Skin epidermis (tissue), 12 donors: ENCODE measurements around the gene RTTN.
"Not testable (repeated sequence)": the region's sequence is repeated elsewhere in the genome, so short reads cannot be mapped to it uniquely, and the experiment has no call there.

Experiments
- H3K27ac ChIP-seq, 21 experiments: fragments of 200-600 bp; sonication (generic) in 11 of 21; one replicate each; pipeline ENCODE4 v1.5.0; 2020; ENCODE audit warnings: mild to moderate bottlenecking in 3 of 21, inconsistent platforms in 2 of 21, moderate library complexity in 2 of 21
- H3K4me3 ChIP-seq, 7 experiments: fragments of 200-600 bp; sonication (generic) in 2 of 7; one replicate each; pipeline ENCODE4 v1.5.0; 2020; ENCODE audit warnings: inconsistent platforms in 2 of 7, mild to moderate bottlenecking in 2 of 7, moderate library complexity in 1 of 7

RTTN gene

DNA sequence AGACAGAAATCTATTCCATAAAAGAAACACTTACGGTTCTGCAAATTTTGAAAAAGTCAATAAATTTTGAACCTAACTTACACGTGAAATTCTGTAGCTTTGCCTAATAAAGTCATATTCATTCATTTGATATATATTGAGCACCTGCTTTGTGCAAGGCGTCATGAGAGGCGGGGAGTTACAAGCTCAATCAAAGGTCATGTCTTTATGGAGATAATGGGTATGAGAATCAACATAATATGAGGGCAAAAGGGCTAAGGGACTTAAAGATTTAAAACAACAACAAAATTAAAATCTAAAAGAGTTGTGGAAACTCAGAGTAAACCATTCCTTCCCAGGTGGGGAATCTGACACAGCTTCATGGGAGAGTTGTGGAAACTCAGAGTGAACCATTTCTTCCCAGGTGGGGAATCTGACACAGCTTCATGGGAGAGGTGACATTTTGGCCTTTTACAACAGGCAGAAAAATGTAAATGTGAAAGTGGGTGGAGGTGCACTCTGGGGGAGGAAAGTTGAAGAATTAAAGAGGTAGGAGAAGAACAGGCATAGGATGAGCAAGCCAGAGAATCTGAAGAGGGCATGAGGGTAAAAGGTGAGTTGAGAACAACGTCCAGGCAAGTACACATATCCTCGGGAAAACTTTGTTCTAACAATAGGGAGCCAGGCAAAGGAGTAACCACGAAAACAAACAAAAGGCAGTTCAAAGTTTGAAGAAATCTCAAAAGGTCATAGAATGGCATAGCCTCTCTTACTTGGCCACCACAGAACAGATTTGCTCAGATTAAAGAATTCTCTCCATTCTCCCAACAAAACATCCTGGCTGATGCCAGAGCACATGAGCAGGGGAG lies 208.3 kb downstream of the RTTN start:
- Histone ChIP-seq H3K27ac (no peak overlapping the region), H3K4me3 (no peak overlapping the region)

DNA sequence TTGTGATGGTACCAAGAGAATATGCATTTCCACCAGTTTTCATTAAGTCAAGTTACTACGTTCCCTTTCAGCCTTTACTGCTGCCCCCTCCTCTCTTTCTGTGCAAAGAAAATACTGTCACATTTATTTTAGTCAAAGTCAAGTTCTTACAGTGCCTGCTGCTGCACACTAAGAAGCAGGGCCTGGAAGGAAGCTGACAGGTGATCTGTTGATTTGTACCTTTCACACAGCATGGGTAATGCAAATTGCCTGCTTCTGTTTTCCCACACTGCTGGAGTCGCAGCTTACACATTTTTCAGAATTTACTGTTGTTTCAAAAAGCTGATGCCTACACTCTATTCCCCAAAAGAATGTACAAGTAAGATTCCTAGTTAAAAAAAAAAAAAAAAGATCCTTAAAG lies 209.1 kb downstream of the RTTN start:
- Histone ChIP-seq H3K4me3 (no peak overlapping the region), H3K27ac (no peak overlapping the region)

GRCh38 chr18:69995774-69996173 lies 209.7 kb downstream of the RTTN start:
- H3K4me3 ChIP-seq: no peak overlapping the region
- no peak overlapping the region for H3K27ac ChIP-seq

- no peak overlapping the region for H3K27ac ChIP-seq
Measured at GRCh38 chr18:69992776-69993175, 212.7 kb downstream of the RTTN start.

GRCh38 chr18:69987870-69988269 lies 217.6 kb downstream of the RTTN start:
- no peak overlapping the region for H3K27ac ChIP-seq

More at GRCh38 chr18:69992776-69993175, 212.7 kb downstream of the RTTN start:
- no peak overlapping the region for H3K4me3 ChIP-seq

GRCh38 chr18:69985239-69985638 lies 220.2 kb downstream of the RTTN start:
- no peak overlapping the region for H3K4me3 ChIP-seq

More at GRCh38 chr18:69987870-69988269, 217.6 kb downstream of the RTTN start:
- H3K4me3 ChIP-seq: no peak overlapping the region

DNA sequence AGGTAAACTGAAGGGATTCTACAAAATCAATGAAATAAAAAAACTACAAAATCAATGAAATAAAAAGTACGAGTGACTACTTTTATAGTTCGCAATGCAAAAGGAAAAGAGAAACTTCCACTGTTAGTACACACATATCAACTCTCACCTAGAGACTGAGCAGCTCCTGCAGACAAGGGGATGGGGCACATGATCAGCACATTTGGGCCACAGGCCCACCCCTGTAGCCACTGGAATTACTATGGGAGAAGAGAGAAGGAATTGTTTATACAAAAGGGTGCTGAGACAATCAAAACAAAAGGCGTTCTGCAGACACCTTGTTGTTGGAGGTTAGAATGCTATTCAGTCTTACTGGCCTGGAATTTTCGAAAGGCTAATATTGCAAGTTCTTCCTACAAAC lies 223.1 kb downstream of the RTTN start:
- Histone ChIP-seq H3K27ac (no peak overlapping the region), H3K4me3 (no peak overlapping the region)

More at GRCh38 chr18:69985239-69985638, 220.2 kb downstream of the RTTN start:
- no peak overlapping the region for H3K27ac ChIP-seq

DNA sequence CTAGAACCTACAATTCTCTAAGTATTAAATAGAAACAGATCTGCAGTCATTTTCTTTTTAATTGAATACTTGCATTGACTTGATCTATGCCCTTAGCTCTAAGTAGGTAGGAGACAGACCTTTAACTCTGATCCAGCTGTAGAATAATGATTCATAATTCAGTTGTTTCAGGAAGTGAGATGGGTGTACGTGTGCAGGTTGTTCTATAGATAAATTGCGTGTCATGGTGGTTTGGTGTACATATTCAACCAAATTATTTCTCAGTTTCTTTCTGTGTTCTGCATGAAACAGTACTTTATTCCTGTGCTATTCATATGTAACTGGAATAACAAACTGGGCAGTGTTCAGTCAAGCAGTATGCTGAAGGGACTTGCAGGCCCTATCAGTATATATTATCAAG lies 223.5 kb downstream of the RTTN start:
- Histone ChIP-seq H3K4me3 (no peak overlapping the region), H3K27ac (no peak overlapping the region)

GRCh38 chr18:69980982-69981804 lies 224.3 kb downstream of the RTTN start:
- no peak overlapping the region for H3K27ac ChIP-seq
- no peak overlapping the region for H3K4me3 ChIP-seq

GRCh38 chr18:69980509-69980908 lies 225.0 kb downstream of the RTTN start:
- Histone ChIP-seq H3K4me3 (no peak overlapping the region), H3K27ac (no peak overlapping the region)

GRCh38 chr18:69978732-69979715 lies 226.5 kb downstream of the RTTN start:
- Histone ChIP-seq H3K4me3 (no peak overlapping the region), H3K27ac (no peak overlapping the region)

DNA sequence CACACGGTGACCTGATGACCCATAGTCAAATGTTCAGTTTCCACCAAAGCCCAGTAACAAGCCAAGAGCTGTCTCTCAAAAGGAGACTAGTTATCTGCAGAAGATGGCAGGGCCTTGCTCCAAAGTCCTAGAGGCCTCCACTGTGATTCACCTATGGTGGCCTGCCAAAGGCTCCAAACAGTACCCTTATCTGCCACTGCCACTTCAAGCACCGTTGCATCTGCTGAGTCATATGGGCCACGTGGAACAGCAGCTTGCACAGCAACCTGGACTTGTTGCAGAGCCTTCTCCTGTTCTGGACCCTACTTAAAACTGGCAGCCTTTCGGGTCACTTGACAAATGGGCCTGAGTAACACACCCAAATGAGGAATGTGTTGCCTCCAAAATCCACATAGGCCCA lies 230.2 kb downstream of the RTTN start:
- H3K27ac ChIP-seq, H3K4me3 ChIP-seq: not testable (repeated sequence)

- no peak overlapping the region for H3K4me3 ChIP-seq
- no peak overlapping the region for H3K27ac ChIP-seq
Measured at GRCh38 chr18:69974365-69974764, 231.1 kb downstream of the RTTN start.

GRCh38 chr18:69969491-69969890 lies 236.0 kb downstream of the RTTN start:
- Histone ChIP-seq H3K4me3 (no peak overlapping the region), H3K27ac (no peak overlapping the region)

DNA sequence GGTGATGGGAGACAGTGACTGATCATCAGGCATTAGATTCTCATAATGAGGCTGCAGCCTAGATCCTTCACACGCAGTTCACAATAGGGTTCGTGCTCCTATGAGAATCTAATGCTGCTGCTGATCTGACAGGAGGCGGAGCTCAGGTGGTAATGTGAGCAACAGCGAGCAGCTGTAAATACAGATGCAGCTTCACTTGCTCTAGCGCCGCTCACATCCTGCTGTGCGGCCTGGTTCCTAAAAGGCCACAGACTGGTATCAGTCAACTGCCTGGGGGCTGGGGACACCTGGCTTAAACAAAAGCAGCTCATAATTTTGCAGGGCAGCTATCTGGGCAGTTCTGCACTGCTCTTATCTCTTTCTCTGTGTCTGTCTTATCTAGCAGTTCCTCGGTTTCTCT lies 237.4 kb downstream of the RTTN start:
- Histone ChIP-seq H3K4me3 (no peak overlapping the region), H3K27ac (no peak overlapping the region)

GRCh38 chr18:69963196-69963595 lies 242.3 kb downstream of the RTTN start:
- Histone ChIP-seq H3K4me3 (no peak overlapping the region), H3K27ac (no peak overlapping the region)

GRCh38 chr18:69961718-69962117 lies 243.8 kb downstream of the RTTN start:
- no peak overlapping the region for H3K27ac ChIP-seq
- H3K4me3 ChIP-seq: no peak overlapping the region

DNA sequence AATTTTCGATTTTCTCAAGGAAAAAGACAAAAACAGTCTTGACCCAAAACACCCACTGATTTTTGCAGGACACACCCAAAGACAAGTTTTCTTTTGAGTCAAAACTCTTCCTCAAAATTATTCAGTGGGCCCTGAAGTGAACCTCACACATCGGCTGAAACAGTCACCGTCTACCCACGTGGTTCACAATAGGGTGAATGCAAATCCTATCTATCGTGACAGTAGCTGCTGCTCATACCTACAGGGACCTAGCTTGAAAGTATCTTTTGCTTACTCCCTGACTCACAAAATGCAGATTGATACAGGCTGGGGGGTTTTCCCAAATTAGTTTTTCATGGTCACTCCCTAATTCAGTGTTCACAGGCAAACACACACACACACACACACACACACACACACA lies 247.1 kb downstream of the RTTN start:
- Histone ChIP-seq H3K4me3 (no peak overlapping the region), H3K27ac (peak overlapping the region in 1 of 21 experiments; percentile 68)

DNA sequence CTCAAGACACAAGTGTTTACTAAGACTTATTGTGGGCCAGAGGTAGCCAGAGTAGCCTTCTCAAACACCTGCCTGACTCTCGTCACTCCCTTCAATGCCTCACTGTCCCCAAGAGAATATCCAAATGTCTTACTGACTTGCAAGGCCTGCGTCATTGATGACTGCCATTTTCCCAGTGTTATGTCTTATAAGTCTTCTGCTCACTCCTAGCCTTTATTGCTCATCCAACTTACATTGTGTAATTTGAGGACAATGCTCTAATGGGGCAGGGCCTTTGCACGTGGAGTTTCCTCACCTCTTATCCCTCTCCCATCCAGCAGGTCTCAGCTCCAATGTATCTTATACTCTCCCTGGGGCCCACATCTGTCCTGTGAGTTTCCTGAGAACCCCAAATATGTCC lies 247.7 kb downstream of the RTTN start:
- Histone ChIP-seq H3K27ac (peak overlapping the region in 2 of 21 experiments; percentile 71 to 73), H3K4me3 (no peak overlapping the region)
